Measurements from ENCODE around the gene TTLL5.

The TTLL5 gene

GRCh38 chr14:75709207-75709812 is 48.3 kb downstream of the TTLL5 start:
- no peak overlapping the region for H3K4me3 ChIP-seq (replicated peaks; ENCODE audit: insufficient read depth, low read length)
- no peak overlapping the region for H3K27ac ChIP-seq (replicated peaks)
- peak; percentile 27 for TF ChIP-seq CTCF (IDR thresholded peaks at IDR 0.05; ENCODE audit: insufficient read depth, low read length)
- TF ChIP-seq GABPA (IDR thresholded peaks at IDR 0.05; ENCODE audit: low read depth), result no peak
- no peaks in the 10 kb centered on the region for H3K27me3 ChIP-seq (ENCODE audit: insufficient read depth, poor library complexity, severe bottlenecking)
- peak; percentile 15 to 41 for DNase-seq (ENCODE audit: low read depth in 1 of 2, low spot score in 1 of 2)

GRCh38 chr14:75711105-75711795 is 50.2 kb downstream of the TTLL5 start:
- TF ChIP-seq REST (IDR thresholded peaks at IDR 0.05; ENCODE audit: insufficient replicate concordance, low read depth), result no peak
- TF ChIP-seq CTCF (IDR thresholded peaks at IDR 0.05; ENCODE audit: insufficient read depth, low read length), result peak; percentile 7
- TF ChIP-seq SPI1 (IDR thresholded peaks at IDR 0.05; ENCODE audit: borderline replicate concordance, low read depth), result no peak
- no peak overlapping the region for H3K4me3 ChIP-seq (replicated peaks; ENCODE audit: insufficient read depth, low read length)
- H3K27me3 ChIP-seq (ENCODE audit: insufficient read depth, poor library complexity, severe bottlenecking), result no peaks in the 10 kb centered on the region
- no peak overlapping the region for H3K27ac ChIP-seq (replicated peaks)
- DNase-seq (ENCODE audit: low read depth in 1 of 2, low spot score in 1 of 2), result peak in 1 of 2 experiments; percentile 12

GRCh38 chr14:75711796-75712211 is 50.8 kb downstream of the TTLL5 start:
- TF ChIP-seq CTCF (IDR thresholded peaks at IDR 0.05; ENCODE audit: insufficient read depth, low read length), result no peak
- TF ChIP-seq POLR2AphosphoS5 (IDR thresholded peaks at IDR 0.05; ENCODE audit: low read depth), result no peak
- no peak for TF ChIP-seq GABPA (IDR thresholded peaks at IDR 0.05; ENCODE audit: low read depth)
- no peak for TF ChIP-seq REST (IDR thresholded peaks at IDR 0.05; ENCODE audit: insufficient replicate concordance, low read depth)
- TF ChIP-seq SPI1 (IDR thresholded peaks at IDR 0.05; ENCODE audit: borderline replicate concordance, low read depth), result no peak
- no peaks in the 10 kb centered on the region for H3K27me3 ChIP-seq (ENCODE audit: insufficient read depth, poor library complexity, severe bottlenecking)
- H3K4me3 ChIP-seq (replicated peaks; ENCODE audit: insufficient read depth, low read length), result no peak overlapping the region
- H3K27ac ChIP-seq (replicated peaks), result no peak overlapping the region
- DNase-seq (ENCODE audit: low read depth in 1 of 2, low spot score in 1 of 2), result no peak

GRCh38 chr14:75714991-75715390 is 53.9 kb downstream of the TTLL5 start:
- Histone ChIP-seq H3K27me3 (ENCODE audit: insufficient read depth, poor library complexity, severe bottlenecking) (no peaks in the 10 kb centered on the region), H3K4me3 (replicated peaks; ENCODE audit: insufficient read depth, low read length) (no peak overlapping the region), H3K27ac (replicated peaks) (no peak overlapping the region)
- TF ChIP-seq GABPA (IDR thresholded peaks at IDR 0.05; ENCODE audit: low read depth), result no peak
- TF ChIP-seq REST (IDR thresholded peaks at IDR 0.05; ENCODE audit: insufficient replicate concordance, low read depth), result no peak
- TF ChIP-seq SPI1 (IDR thresholded peaks at IDR 0.05; ENCODE audit: borderline replicate concordance, low read depth), result no peak
- no peak for TF ChIP-seq POLR2AphosphoS5 (IDR thresholded peaks at IDR 0.05; ENCODE audit: low read depth)
- no peak for TF ChIP-seq CTCF (IDR thresholded peaks at IDR 0.05; ENCODE audit: insufficient read depth, low read length)
- no peak for DNase-seq (ENCODE audit: low read depth in 1 of 2, low spot score in 1 of 2)
